Vagina (tissue), 2 donors: ENCODE results near the gene BEX5.

Source experiments
- CTCF ChIP-seq, 3 experiments: fragments of 450-650 bp in 2 of 3; fragments of 200-600 bp in 1 of 3; sonication (generic) in 1 of 3; IDR thresholded peaks; one replicate each; pipeline ENCODE4 v1.5.1; 2017 to 2019; ENCODE audit warnings: antibody characterized with exemption in 3 of 3, mild to moderate bottlenecking in 2 of 3, moderate library complexity in 2 of 3
- POLR2A ChIP-seq, 2 donors: fragments of 450-650 bp; IDR thresholded peaks; one replicate each; pipeline ENCODE4 v1.6.1; 2017; ENCODE audit warnings: antibody characterized with exemption in 2 of 2, mild to moderate bottlenecking in 2 of 2, moderate library complexity in 2 of 2
- POLR2AphosphoS5 ChIP-seq, 2 donors: sonication (generic); formaldehyde crosslinking; IDR thresholded peaks; one replicate each; pipeline ENCODE4 v1.9.0; 2017; ENCODE audit warnings: antibody characterized with exemption in 2 of 2, mild to moderate bottlenecking in 2 of 2, low read depth in 1 of 2; ENCODE audit not compliant: insufficient read depth in 1 of 2

- TF ChIP-seq POLR2A (IDR thresholded peaks at IDR 0.05) (no peak), POLR2AphosphoS5 (IDR thresholded peaks at IDR 0.05; ENCODE audit: insufficient read depth in 1 of 2, low read depth in 1 of 2) (no peak), CTCF (IDR thresholded peaks at IDR 0.05) (no peak)
Measured at GRCh38 chrX:102154900-102155805, 624 bp downstream of the BEX5 start.
